LNCAP (cell line): ENCODE data around the gene RETSAT.

Experiments used
- CTCF ChIP-seq: fragments of 450-650 bp; IDR thresholded peaks from 2 replicates; pipeline ENCODE4 v1.5.1; 2017; ENCODE audit warnings: mild to moderate bottlenecking

Gene RETSAT

GRCh38 chr2:85334928-85335327 is 19.4 kb downstream of the RETSAT start:
- TF ChIP-seq CTCF, result no peak

- no peak for TF ChIP-seq CTCF
Observed at GRCh38 chr2:85330839-85331636, 23.3 kb downstream of the RETSAT start.

GRCh38 chr2:85329181-85329651 is 25.1 kb downstream of the RETSAT start:
- TF ChIP-seq CTCF, result no peak

GRCh38 chr2:85327822-85328617 is 26.3 kb downstream of the RETSAT start, which contains the start of gene TGOLN2:
Gene TGOLN2, minus strand, starts transcription at chr2:85327989. Its CDS starts 27 bp downstream, at chr2:85327962.
- TF ChIP-seq CTCF, result no peak

- TF ChIP-seq CTCF, result no peak
Observed at GRCh38 chr2:85327160-85327821, 27.0 kb downstream of the RETSAT start.

GRCh38 chr2:85326406-85327159 is 27.7 kb downstream of the RETSAT start:
- no peak for TF ChIP-seq CTCF

- no peak for TF ChIP-seq CTCF
Observed at GRCh38 chr2:85325466-85325811, 28.9 kb downstream of the RETSAT start.
